COLO668 (cell line): ENCODE measurements around the gene ZNF432.
A peak's percentile ranks its signal among the peaks of the same experiment; 100 is the strongest.

ENCODE experiments used
- DNase-seq: peaks from one replicate; lab custom pipeline; 2025; ENCODE audit not compliant: unreplicated experiment; lab: John Stamatoyannopoulos, UW

ZNF432 gene

DNA sequence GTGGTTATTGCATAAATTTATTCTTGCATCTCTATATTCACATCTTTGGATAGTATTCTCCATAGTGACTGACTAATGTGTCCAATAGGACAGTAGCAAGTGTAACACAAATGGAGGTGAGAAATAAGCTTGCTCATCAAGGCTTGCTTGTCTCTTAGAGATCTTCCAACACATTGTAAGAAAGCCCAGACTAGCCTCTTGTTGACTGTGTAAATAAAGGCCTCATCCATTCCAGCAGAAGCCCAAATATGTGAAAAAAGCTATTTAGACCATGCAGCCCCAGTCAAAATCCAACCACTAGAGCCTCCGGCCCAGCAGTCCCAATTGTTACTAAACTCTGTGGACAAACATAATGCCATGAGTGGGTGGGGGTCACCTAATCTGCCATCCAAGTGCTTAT lies 38.0 kb downstream of the ZNF432 start:
- DNase-seq = no peak

GRCh38 chr19:52007806-52008557 lies 40.7 kb downstream of the ZNF432 start, which contains the start of gene ZNF615:
Gene ZNF615 (minus strand): TSS chr19:52008211. CDS start chr19:52003711, 4,500 bp downstream.
- DNase-seq = peak; percentile 87

DNA sequence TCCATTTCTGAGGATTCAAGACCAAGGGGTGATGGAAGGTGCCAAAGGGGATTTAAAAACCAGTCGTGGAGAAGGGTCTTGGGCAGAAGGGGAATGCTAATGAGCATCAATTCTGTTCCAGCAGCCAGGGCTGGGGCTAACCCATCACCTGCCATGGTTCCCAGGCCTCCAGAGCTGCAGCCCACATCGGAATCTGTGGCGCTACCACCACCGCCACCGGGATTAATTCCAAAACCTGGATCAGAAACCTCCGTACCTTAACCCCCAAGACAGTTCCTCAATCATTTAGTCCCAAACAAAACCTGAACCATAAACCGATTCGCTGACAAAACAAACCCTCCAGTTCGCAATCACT lies 41.2 kb downstream of the ZNF432 start:
- peak; percentile 17 for DNase-seq

DNA sequence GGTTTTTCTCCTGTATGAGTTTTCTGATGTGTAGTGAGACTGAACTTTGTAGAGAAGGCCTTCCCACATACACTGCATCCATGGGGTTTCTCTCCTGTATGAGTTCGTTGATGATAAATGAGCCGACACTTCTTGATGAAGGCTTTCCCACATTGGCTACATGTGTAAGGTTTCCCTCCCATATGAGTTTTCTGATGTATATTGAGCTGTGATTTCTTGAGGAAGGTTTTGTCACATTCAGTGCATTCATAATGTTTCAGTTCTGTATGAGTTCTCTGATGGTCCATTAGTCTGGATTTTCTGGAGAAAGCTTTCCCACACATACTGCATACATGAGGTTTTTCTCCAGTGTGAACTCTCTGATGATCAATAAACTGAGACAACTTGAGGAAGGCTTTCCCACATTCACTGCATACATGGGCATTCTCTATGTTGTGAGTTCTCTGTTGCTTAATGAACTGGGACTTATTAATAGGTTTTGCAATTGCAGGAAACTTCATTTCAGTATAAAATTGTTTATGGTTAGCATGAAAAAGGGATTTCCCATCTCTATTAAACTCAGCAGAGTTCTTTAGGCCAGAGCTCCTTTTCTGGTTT lies 54.5 kb downstream of the ZNF432 start:
- DNase-seq = no peak

DNA sequence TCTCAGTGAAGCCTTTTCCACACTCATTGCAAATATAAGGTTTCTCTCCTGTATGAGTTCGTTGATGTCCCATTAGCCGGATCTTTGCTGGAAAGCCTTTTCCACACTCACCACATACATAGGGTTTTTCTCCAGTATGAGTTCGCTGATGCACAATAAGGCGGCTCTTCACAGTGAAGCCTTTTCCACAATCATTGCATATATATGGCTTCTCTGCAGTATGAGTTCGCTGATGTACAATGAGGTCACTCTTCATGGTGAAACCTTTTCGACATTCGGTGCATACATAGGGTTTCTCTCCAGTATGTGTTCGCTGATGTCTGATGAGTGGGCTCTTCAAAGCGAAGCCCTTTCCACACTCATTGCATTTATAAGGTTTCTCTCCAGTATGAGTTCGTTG lies 55.2 kb downstream of the ZNF432 start:
- DNase-seq = no peak

DNA sequence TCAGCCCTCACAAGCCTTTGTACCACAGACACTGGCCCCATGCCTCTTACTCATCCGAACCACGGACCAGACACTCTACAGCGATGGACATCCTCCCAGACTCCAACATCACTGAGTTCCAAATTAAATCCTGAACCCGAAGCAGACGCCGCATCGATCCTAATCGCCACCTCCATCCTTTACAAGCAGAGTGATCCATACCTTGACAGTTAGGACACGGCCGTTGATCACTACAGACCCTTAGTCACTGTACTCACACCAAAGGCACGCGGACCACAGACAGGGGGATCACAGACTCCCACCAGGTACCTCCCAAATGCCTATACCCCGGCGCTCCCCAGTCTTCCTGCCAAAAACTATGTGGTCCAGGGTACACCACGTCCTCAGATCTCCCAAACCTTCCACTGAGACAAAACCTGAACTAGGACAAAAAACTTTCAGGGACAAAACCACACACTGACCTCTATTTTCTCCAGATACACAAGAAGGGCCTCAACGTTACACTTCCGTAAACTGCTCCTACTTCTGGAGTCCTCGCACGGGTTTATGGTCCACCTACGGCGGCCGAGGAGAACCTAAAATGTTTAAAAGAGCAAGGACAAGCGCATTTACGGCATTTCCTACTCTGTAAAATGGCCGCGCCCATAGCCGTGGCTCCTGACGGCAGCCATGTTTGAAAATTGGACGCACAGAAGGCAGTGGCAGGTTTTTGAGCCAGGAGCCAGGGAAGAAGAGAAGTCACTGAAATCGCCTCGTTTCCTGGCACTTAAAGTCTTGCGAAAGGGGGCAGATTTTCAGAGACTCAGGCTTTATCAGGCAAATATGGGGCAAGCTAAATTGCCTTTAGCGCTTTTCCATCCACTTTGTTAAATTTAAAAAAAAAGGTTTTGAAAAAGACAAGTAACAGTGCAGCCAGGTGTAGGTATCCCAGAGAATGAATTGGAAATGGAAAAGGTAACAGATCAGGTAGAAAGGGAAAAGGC lies 62.0 kb downstream of the ZNF432 start, which contains the start of gene ZNF350:
Gene ZNF350, minus strand, starts transcription at position 532 of the 983 bp plus-strand sequence. CDS start 12,480 bp downstream, outside the sequence.
- peak; percentile 91 for DNase-seq

DNA sequence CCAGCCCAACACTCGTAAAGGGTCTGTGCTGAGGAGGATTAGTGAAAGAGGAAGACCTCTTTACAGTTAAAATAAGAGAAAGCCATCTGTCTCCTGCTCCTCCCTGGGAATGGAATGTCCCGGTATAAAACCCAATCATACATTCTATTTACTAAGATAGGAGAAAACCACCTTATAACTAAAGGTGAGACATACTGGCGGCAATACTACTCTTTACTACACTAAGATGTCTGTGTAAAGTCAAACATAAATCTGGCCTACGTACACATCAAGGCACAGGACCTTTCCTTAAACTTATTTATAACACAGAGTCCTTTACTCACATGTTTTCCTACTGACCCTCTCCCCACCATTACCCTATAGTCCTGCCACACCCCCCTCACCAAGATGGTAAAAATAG lies 65.3 kb downstream of the ZNF432 start:
- DNase-seq = no peak
